ENCODE data around the gene ABLIM1. TPM values are rescaled to one million over a fixed set of nuclear protein-coding genes. Genes with fewer than 3 reads are reported as not detected.

Gene ABLIM1
- total RNA-seq, 1 donor from 2014 or later, result 105 TPM

GRCh38 chr10:114593240-114593792 is 64.8 kb downstream of the ABLIM1 start:
- Mint-ChIP-seq H3K4me1 (no peaks in the 10 kb centered on the region), H3K27ac (no peak overlapping the region), H3K9me3 (peaks cover 13% of the 10 kb centered on the region), H3K4me3 (no peak overlapping the region), H3K27me3 (ENCODE audit: low read depth) (no peaks in the 10 kb centered on the region), H3K36me3 (peaks cover 8% of the 10 kb centered on the region)
- no peak for TF ChIP-seq CTCF (IDR thresholded peaks at IDR 0.05; ENCODE audit: unreplicated experiment)
- no peak for DNase-seq (ENCODE audit: low spot score in 2 of 2, unreplicated experiment in 2 of 2)

GRCh38 chr10:114590993-114591392 is 67.1 kb downstream of the ABLIM1 start:
- H3K4me1 Mint-ChIP-seq, result no peaks in the 10 kb centered on the region
- DNase-seq (ENCODE audit: low spot score in 2 of 2, unreplicated experiment in 2 of 2), result no peak
- no peak for TF ChIP-seq CTCF (IDR thresholded peaks at IDR 0.05; ENCODE audit: unreplicated experiment)
- H3K4me3 Mint-ChIP-seq, result no peak overlapping the region
- H3K9me3 Mint-ChIP-seq, result peaks cover 13% of the 10 kb centered on the region
- no peak overlapping the region for H3K27ac Mint-ChIP-seq
- H3K36me3 Mint-ChIP-seq, result peaks cover 8% of the 10 kb centered on the region
- H3K27me3 Mint-ChIP-seq (ENCODE audit: low read depth), result no peaks in the 10 kb centered on the region

- H3K9me3 Mint-ChIP-seq, result peaks cover 15% of the 10 kb centered on the region
- H3K4me1 Mint-ChIP-seq, result no peaks in the 10 kb centered on the region
- no peak for TF ChIP-seq CTCF (IDR thresholded peaks at IDR 0.05; ENCODE audit: unreplicated experiment)
- no peak overlapping the region for H3K27ac Mint-ChIP-seq
- no peaks in the 10 kb centered on the region for H3K27me3 Mint-ChIP-seq (ENCODE audit: low read depth)
- DNase-seq (ENCODE audit: low spot score in 2 of 2, unreplicated experiment in 2 of 2), result no peak
- H3K4me3 Mint-ChIP-seq, result no peak overlapping the region
- H3K36me3 Mint-ChIP-seq, result no peaks in the 10 kb centered on the region
These were observed 73.7 kb downstream of the ABLIM1 start for GRCh38 chr10:114584419-114584818.

- Mint-ChIP-seq H3K27ac (no peak overlapping the region), H3K9me3 (peaks cover 15% of the 10 kb centered on the region), H3K36me3 (no peaks in the 10 kb centered on the region), H3K4me1 (peaks cover 1% of the 10 kb centered on the region), H3K27me3 (ENCODE audit: low read depth) (no peaks in the 10 kb centered on the region), H3K4me3 (no peak overlapping the region)
- DNase-seq (ENCODE audit: low spot score in 2 of 2, unreplicated experiment in 2 of 2), result no peak
- TF ChIP-seq CTCF (IDR thresholded peaks at IDR 0.05; ENCODE audit: unreplicated experiment), result no peak
These were observed 77.0 kb downstream of the ABLIM1 start for GRCh38 chr10:114581071-114581470.

GRCh38 chr10:114577133-114577532 is 80.9 kb downstream of the ABLIM1 start:
- Mint-ChIP-seq H3K4me1 (peaks cover 4% of the 10 kb centered on the region), H3K4me3 (no peak overlapping the region), H3K27ac (no peak overlapping the region), H3K27me3 (ENCODE audit: low read depth) (no peaks in the 10 kb centered on the region), H3K36me3 (no peaks in the 10 kb centered on the region), H3K9me3 (peaks cover 4% of the 10 kb centered on the region)
- TF ChIP-seq CTCF (IDR thresholded peaks at IDR 0.05; ENCODE audit: unreplicated experiment), result no peak
- no peak for DNase-seq (ENCODE audit: low spot score in 2 of 2, unreplicated experiment in 2 of 2)

GRCh38 chr10:114576716-114577115 is 81.4 kb downstream of the ABLIM1 start:
- Mint-ChIP-seq H3K9me3 (peaks cover under 1% of the 10 kb centered on the region), H3K4me3 (no peak overlapping the region), H3K27me3 (ENCODE audit: low read depth) (no peaks in the 10 kb centered on the region), H3K27ac (no peak overlapping the region), H3K36me3 (no peaks in the 10 kb centered on the region), H3K4me1 (peaks cover 5% of the 10 kb centered on the region)
- no peak for DNase-seq (ENCODE audit: low spot score in 2 of 2, unreplicated experiment in 2 of 2)
- TF ChIP-seq CTCF (IDR thresholded peaks at IDR 0.05; ENCODE audit: unreplicated experiment), result no peak
